HG02852 (cell line): ENCODE data around the gene AGPAT4.

Source experiments
- ATAC-seq: cut with Tn5 transposase; IDR thresholded peaks from one replicate; pipeline ENCODE4 v1.9.1; 2021; ENCODE audit warnings: mild to moderate bottlenecking, moderate library complexity; ENCODE audit not compliant: unreplicated experiment

AGPAT4 gene

DNA sequence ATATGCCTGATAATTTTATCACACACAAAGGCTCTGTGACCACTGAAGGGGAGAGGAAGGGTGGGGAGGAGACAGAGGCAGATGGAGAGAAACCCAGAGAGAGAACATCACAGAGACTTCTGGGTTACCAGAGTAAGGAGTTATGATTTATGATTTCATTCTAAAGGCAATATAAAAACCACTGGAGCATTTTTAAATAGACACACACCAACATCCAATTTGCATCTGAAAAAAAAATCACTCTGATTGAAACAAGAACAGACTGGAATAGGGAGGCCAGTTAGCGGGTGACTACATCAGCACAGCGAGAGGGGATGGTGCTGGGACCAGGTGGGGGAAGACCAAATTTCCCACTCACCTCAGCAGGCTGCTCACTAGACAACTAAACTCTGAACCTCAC is 104.8 kb downstream of the AGPAT4 start:
- ATAC-seq: no peak

DNA sequence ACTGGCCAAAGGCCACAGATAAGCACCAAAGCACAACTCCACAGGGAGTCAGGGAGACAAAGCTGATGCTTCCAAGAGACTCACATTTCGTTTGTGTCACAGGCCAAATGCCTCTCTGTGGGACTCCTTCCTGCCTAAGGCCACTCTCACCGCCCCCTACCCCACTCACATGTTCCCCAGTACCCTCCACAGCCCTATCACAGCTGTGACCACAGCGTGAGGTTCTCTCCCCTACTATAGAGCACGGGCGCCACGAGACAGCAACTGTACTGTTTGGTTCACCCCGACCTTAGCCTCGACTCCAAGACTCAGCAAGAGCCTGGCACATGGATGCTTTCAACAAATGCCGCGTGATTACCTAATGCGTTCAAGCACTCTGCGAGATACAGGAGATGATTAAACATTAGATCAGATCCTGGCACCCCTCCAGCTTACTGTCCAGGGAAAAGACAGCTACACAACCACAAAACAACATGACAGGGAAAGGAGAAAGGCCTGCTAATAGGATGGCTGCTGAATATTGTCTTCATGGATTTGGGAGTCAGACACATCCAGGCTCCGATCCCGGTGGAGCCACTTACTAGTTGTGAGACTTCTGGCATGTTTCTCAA is 105.5 kb downstream of the AGPAT4 start:
- ATAC-seq: no peak

DNA sequence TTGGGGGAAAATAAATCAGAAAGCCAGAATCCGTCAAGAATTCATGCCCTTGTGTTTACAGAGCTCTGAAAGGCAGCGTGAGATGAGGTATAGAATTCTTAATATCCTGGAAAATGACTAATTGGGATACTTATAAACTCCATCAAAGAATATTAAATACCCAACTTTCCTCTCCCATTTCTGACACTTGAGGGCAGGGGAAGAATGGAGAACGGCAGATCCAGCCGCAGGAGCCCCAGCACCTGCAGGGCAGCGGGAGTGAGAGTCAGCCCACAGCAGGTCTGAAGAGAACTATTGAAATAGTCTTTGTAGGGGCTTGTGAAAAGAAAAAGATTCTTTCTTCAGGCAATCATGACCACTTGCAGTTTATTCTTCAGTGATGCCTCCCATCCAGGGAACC is 107.2 kb downstream of the AGPAT4 start:
- ATAC-seq: no peak

DNA sequence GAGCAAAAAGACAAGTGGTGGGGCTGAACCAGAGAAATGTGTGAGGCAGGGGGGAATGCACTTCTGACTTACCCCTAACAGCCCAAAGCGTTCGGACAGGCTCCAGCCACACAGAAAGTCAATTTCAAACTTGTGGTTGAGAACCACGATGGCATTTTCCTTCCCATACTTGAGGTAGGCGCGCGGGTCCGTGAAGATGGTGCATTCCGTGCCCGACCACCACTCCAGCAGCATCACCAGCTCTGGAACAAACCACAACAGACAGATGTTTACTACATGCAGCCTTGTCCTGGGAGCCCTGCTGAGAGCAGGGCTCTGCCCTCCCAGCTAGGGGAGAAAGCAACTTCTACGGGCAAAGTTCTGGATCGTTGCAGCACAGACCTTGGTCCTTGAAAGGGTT is 107.7 kb downstream of the AGPAT4 start:
- no peak for ATAC-seq

DNA sequence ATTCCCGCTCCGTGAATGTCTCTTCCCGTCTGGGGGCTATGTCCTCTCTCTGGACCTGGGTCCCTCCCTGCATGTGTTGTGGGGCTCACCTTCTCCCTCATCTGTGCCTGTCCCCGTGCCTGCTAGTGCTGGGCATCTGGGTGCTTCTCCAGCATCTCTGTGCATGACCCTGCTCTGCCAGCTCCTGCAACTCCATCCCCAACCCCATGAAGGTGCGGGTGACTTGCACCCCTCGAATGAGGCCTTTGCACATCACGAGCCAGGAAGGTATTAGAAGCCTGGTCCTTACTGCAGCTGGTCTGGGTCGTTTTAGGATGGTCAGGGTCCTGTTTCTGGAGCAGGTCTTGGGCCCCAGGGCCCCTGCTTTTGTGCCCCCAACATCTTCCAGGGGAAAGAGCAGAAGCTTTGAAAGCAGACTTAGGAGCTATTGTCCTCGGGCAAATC is 109.7 kb downstream of the AGPAT4 start:
- no peak for ATAC-seq

DNA sequence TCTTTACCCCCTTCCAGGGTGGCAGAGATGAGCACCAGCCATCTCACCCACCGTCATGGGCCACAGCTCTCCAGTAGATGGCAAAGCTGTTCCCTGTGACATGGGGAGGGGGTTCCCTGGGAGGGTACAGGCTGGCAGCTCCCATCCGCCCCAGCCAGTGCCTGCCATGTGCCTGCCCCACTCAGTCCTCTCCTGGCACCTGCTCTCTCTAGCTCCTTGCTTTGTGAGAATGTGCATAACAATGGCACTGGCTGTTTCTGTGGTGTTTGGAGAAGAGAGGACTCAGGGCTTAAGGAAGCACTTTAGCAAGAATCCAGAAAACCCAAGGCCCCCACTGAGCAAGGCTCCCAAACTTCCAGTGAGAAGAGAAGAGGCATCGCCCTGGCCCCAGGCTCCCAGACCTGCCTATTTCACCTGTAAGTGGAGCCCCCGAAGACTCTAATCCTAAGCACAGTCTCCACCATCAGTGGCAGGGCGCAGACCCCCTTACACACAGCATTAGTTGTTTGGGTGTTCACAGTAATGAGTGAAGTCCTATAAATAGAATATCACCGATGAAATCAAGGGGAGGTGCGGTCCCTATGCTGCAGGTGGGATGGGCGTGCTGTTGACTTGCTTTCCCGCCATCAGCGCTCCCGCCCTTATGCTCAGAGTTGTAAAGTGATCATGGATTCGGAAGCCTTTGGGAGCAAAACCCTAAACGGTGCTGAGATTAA is 110.2 kb downstream of the AGPAT4 start:
- no peak for ATAC-seq

DNA sequence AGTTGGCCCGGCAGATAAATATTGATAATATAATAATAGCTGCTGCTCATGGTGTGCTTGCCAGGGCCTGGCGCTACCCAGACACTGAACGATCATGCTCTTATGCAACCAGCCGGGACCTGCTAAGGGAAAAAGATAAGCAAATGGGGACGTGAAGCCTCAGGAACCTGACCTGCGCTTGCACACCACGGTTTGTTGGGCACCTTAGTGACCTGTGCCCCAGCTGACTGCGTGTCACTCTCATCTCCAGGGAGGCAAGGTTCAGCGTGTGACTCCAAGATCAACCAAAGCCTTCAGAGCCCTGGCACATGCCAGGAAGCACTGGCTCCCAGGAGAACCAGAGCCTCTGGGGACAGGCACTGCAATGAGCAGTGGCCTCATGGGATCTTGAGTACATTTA is 111.1 kb downstream of the AGPAT4 start:
- ATAC-seq: no peak

DNA sequence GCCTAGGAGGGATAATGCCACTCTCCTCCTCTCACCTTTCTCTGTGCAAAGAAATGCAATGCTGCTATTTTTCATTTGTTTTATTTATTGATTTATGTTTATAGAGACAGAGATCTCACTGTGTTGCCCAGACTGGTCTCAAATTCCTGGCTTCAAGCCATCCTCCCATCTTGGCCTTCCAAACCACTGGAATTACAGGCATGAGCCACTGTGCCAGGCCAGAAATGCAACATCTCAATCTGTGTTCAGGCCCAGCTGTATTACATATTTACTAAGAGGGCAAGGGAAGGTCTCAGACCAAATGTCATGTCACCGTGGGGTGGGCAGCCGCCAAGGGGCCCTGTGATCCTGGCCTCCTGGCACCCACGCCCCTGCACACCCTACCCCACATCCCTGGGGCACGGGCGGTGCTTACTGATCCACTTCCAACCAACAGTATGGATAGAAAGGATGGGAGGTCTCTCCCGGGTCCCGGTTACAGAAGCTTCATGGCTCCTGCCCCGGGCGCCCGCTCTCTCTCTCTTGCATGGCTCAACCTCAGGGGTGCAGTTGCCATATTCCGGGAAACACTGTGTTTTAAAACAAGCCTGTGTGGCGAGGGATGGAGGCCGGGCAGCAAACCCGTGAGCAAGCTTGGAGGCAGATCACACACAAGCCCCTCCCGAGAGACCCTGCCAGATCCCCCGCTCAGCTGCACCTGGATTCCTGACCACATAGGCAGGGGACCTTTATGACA is 111.8 kb downstream of the AGPAT4 start:
- ATAC-seq: no peak

DNA sequence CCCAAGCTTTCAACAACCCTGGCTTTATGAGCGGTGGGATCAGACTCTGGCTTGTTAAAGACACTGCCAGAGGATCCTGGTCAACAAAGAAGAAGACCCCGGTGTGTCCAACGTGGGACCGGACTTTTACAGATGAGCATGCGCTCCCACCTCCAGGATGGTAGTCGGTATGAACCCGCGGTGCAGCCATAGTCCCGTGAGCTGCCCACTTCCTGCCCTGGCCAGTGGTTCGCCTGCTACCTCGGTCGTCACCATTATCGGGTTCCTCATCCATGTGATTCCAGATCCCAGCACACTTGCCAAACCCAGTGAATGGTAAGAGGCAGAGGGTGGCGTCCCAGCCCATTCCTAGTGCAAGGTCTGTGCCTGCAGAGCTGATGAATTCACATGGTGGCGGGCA is 112.7 kb downstream of the AGPAT4 start:
- ATAC-seq: no peak

DNA sequence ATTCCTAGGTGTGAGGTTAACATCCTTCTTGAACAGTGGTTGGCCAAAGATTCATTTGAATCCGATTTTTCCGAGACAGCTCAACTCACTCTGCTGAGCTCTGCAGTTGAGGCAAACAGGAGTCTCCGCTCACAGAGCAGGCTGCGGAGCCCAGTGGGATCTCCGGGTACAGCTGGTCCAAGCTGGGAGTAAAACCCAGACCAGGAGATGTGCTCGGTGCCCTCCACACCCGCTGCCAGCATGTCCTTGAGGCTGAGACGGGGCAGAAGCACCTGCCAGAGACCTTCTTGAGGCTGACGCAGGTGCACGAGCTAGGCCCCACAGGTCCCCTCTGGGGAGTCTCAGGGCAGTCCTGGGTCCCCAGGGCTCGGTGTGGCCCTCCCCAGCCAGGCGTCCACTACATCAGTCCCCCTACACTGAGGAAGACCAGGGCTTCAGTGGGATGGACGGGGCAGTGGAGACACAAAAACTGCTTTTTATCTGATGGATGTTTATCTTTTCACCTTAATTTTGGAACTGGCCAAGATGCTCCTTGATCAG is 119.0 kb downstream of the AGPAT4 start:
- no peak for ATAC-seq

DNA sequence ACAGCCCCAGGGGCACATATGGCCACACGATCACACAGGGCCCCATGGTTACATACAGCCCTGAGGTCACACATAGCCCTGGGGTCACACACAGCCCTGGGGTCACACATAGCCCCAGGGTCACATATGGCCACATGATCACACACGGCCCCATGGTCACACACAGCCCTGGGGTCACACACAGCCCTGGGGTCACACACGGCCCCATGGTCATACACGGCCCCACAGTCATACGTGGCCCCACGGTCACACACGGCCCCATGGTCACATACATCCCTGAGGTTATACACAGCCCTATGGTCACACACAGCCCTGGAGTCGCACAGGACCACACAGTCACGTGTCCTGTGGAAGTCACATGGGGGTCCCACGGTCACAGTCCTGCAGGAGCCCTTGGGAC is 120.1 kb downstream of the AGPAT4 start:
- ATAC-seq: no peak

DNA sequence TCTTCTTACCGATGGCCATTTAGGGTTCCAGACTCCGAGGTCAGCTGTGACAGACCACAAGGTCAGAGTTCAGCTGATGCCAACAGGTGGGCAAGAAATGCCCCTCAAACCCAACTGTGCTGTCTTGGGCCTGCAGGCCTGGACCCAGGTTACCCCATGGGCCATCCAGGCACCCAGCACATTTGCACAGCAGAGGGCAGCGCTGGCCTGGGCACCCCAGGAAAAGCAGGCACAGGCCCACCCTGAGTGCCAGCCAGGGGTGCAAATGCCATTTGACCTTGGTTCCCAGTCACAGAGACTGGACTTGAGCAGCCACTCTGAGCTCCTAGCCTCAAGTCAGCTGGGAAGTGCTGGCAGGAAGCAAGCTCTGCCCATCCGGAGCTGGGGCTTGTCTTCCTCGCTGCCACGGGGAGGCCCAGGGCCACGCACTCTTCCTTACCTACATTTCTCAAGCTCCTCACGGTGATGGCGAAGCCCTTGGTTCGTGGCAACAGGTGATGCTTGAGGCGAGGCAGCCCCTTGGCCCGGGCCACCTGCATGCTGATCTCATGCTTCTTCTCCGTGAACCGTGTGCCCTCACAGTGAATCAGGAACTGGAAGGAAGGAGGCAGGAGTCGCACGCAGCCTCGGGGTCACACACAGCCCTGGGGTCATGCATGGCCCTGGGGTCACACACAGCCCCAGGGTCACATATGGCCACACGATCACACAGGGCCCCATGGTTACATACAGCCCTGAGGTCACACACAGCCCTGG is 120.8 kb downstream of the AGPAT4 start:
- no peak for ATAC-seq

DNA sequence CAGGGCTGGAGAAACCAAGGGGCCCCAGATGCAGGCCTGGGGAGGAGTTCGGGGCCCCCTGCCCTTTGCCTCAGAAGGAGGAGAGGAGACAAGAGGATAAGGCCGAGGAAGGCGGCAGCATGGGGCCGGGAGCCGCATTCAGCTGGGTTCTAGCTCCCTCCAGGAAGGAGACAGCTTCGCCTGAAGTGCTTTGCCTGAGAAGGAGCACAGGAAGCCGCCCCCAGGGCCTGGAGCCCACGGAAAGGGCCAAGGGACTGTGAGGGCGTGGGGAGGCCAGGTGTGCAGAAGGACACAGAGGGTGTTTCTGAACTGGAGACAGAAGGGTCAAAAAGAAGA is 121.4 kb downstream of the AGPAT4 start:
- no peak for ATAC-seq

DNA sequence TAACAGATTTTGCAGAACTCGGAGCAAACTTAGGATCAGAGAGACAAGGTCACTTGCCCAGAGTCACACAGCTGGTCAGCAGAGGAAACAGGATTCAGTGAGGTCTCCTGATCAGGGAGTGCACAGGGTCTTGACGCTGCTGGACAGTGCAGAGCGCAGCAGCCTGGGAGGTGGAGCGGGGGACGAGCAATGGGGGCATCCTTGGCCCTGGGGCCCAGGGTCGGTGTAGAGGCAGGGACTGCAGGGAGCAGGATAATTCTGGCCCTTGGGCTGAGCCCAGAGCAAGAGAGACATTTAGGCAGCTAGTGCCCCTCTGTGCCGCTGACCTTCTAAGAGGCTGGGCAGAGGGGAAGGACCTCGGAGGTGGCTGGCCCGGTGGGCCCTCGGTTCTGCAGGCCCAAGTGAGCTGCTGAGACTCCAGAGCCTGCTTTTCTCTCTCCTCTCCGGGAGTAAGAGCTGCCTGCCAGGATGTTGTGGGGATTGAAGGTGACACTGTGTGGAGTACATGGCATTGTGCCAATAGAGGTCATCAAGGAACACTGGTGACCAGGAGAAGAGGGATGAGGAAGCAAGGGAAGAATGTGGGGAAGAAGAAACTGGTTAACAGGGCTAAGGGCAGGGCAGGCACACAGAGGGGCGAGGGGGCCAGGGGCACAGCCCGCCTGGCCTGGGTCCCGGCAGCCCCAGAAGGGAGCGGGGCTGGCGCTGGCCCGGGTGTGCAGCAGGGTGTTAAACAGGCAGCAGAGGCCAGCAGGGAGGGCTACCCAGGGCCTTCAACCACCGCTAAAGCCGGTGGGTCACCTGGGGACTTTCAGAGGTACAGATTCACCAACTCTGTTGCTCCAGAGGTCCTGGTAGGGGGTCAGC is 122.0 kb downstream of the AGPAT4 start:
- no peak for ATAC-seq

DNA sequence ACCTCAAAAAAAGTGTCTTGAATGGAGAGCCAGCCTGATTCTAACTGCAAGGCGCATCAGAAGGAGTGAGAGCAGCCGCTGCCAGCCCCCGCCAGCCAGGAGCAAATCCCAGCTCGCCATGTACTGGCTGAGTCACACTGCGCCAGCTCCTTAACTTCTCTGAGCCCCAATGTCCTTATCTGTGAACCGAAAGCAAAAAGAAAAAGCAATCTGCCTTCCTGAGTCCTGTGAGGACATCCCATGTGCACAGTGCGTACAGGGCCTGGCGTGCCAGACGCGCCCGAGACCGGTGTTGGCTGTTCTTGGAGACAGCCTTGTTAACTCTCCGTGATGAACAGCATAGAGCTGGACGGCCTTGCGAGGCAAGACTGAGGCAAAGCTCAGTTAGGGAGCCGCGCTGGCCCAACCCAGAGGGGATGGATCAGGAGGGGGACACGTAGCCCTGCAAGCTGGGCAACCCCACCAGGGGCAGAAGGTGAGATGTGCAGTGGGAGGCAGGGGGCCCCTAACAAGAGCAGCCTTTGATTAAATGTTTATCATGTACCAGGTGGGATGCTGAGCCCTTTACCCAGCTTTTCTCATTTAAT is 122.7 kb downstream of the AGPAT4 start:
- ATAC-seq: no peak

DNA sequence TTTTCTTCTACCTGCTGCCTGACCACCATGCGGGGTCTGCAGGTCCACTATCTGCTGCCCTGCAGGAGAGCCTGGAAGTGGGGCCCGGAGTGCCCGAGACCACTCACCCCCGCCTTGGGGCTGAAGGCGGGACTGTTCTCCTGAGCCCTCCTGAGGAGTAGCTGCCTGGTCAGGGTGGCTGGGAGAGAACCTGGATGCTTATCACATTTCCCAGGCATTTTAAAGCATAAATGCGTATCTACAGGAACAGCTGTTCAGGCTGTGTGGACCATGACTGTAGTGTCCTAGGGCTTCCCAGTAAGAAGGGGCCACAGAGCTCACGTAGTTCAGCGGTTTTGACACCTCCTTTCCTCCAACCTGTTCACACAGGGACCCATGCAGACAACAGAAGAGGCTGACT is 123.3 kb downstream of the AGPAT4 start:
- no peak for ATAC-seq

DNA sequence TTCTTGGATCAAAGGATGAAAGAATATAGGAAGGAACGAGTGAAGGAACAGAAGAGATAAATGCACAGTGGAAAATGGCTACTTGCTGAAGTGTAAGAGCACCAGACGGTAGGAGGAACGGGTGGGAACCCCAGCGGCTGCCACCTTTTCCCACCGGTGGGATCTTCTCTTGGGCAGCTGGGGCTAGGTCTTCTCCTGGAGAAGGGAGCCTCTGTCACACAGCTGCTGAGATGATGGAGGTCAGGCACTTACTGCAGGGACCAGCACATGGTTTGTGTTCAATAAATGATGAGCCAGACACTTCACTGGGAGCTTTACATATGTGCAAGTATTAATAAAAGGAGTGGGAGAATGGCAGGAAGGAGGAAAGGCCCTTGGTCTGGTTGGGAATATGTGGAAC is 123.7 kb downstream of the AGPAT4 start:
- no peak for ATAC-seq

DNA sequence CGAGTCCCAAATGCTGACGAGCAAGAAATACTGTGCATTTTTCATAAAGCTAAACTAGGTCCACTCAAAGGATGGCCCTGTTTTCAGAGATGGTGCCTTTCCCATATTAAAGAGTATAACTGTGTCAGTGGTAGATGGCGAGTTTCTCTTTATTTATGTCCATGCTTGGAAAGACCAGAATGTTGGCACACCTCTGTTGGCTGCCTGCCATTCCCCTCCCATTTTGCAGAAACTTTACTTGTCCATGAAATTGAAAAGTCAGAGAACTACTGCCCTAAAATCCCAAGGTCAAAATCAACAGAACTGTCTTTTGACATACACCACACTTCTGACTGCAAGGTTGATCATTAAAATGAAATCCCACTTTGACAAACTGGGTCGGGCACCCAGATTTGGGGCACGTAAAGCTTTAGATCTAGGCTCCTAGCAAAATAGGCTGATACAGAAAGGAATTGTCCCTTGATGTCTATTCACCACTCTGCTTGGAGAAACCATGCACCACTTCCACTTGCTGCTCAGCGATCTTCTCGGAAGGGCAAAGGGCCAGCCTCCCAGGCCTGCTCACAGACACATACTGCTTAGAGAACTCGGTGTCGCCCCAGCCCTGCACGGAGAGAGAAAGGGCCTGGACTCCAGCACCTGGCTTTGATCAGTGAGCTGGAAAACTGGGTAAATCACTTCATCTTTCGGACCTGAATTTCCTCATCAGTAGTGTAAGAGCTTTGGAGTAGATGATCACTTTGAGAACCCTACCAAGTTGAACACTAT is 130.0 kb downstream of the AGPAT4 start:
- ATAC-seq: no peak

DNA sequence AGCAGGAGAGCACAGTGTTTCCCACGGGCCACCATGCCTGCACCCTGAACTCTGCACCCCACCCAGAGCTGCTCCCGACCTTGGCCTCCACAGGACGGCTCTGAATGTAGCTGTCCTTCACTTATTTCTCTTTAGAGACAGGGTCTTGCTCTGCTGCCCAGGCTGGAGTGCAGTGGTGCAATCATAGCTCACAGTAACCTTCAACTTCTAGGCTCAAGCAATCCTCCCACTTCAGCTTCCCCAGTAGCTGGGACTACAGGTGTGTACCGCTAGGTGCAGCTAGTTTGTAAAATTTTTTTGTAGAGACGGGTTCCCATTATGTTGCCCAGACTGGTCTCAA is 130.9 kb downstream of the AGPAT4 start:
- no peak for ATAC-seq
